Liver (tissue), 9 donors: ENCODE measurements around the gene IFT81. TPM values are rescaled to one million over a fixed set of nuclear protein-coding genes. Genes with fewer than 3 reads are reported as not detected.
A peak's percentile ranks its signal among the peaks of the same experiment; 100 is the strongest.

Source experiments
- DNase-seq: peaks from one replicate; pipeline ENCODE4 v3.0.0-alpha.2; 2017; ENCODE audit warnings: low spot score
- H3K27ac ChIP-seq, 2 donors: one replicate each; pipeline ENCODE4 v1.7.0; 2013; ENCODE audit warnings: inconsistent platforms in 2 of 2, low read length in 2 of 2, control low read depth in 1 of 2, low read depth in 1 of 2, mild to moderate bottlenecking in 1 of 2
- H3K27me3 ChIP-seq, 4 donors: one replicate each; pipeline versions ENCODE4 v1.6.1 to v1.7.0; 2013; ENCODE audit warnings: low read length in 3 of 4, inconsistent platforms in 1 of 4, mild to moderate bottlenecking in 1 of 4, moderate library complexity in 1 of 4; ENCODE audit not compliant: control insufficient read depth in 4 of 4, insufficient read depth in 4 of 4
- H3K36me3 ChIP-seq, 4 donors: one replicate each; pipeline versions ENCODE4 v1.6.1 to v1.7.0; 2013; ENCODE audit warnings: low read length in 3 of 4, mild to moderate bottlenecking in 3 of 4, low read depth in 1 of 4, moderate library complexity in 1 of 4; ENCODE audit not compliant: control insufficient read depth in 4 of 4, insufficient read depth in 3 of 4
- H3K4me1 ChIP-seq, 4 donors: one replicate each; pipeline versions ENCODE4 v1.6.1 to v1.7.0; 2013; ENCODE audit warnings: low read length in 3 of 4, mild to moderate bottlenecking in 3 of 4, moderate library complexity in 1 of 4; ENCODE audit not compliant: control insufficient read depth in 4 of 4, insufficient read depth in 4 of 4
- H3K4me3 ChIP-seq, 3 donors: one replicate each; pipeline versions ENCODE4 v1.6.1 to v1.7.0; 2013; ENCODE audit warnings: low read length in 3 of 3, control low read depth in 1 of 3, low read depth in 1 of 3, mild to moderate bottlenecking in 1 of 3
- H3K9ac ChIP-seq, 2 donors: one replicate each; pipeline ENCODE4 v1.7.0; 2013; ENCODE audit warnings: low read length in 2 of 2, mild to moderate bottlenecking in 2 of 2, moderate library complexity in 2 of 2, control low read depth in 1 of 2, low read depth in 1 of 2
- H3K9me3 ChIP-seq, 4 donors: one replicate each; pipeline versions ENCODE4 v1.6.1 to v1.7.0; 2013; ENCODE audit warnings: low read length in 3 of 4; ENCODE audit not compliant: control insufficient read depth in 4 of 4
- EGR1 ChIP-seq, 2 donors: IDR thresholded peaks; 2 replicates each; pipeline ENCODE4 v1.6.1; 2016 to 2018; ENCODE audit warnings: antibody characterized with exemption in 2 of 2, low read depth in 2 of 2
- FOXA1 ChIP-seq: IDR thresholded peaks from 2 replicates; pipeline ENCODE4 v1.6.1; 2016; ENCODE audit warnings: antibody characterized with exemption
- FOXA2 ChIP-seq: IDR thresholded peaks from 2 replicates; pipeline ENCODE4 v1.6.1; 2016; ENCODE audit warnings: antibody characterized with exemption
- GABPA ChIP-seq, 2 donors: IDR thresholded peaks in 1 of 2; conservative IDR thresholded peaks in 1 of 2; 2 replicates each; pipeline ENCODE4 v1.6.1; 2016; ENCODE audit warnings: antibody characterized with exemption in 2 of 2, mild to moderate bottlenecking in 1 of 2, moderate library complexity in 1 of 2
- HNF4A ChIP-seq, 2 donors: conservative IDR thresholded peaks; 2 replicates each; pipeline ENCODE4 v1.6.1; 2016; ENCODE audit warnings: antibody characterized with exemption in 2 of 2, mild to moderate bottlenecking in 2 of 2
- HNF4G ChIP-seq: IDR thresholded peaks from 2 replicates; pipeline ENCODE4 v1.6.1; 2016; ENCODE audit warnings: antibody characterized with exemption
- JUND ChIP-seq, 2 donors: IDR thresholded peaks; 2 replicates each; pipeline ENCODE4 v1.6.1; 2016; ENCODE audit warnings: antibody characterized with exemption in 2 of 2
- NR2F2 ChIP-seq: IDR thresholded peaks from 2 replicates; pipeline ENCODE4 v1.6.1; 2016; ENCODE audit warnings: antibody characterized with exemption
- RAD21 ChIP-seq, 2 donors: IDR thresholded peaks; 2 replicates each; pipeline ENCODE4 v1.6.1; 2016; ENCODE audit warnings: antibody characterized with exemption in 2 of 2, mild to moderate bottlenecking in 2 of 2
- RXRA ChIP-seq, 2 donors: IDR thresholded peaks; 2 replicates each; pipeline ENCODE4 v1.6.1; 2017 to 2018; ENCODE audit warnings: antibody characterized with exemption in 2 of 2, mild to moderate bottlenecking in 1 of 2
- SP1 ChIP-seq: IDR thresholded peaks from 2 replicates; pipeline ENCODE4 v1.6.1; 2018; ENCODE audit warnings: antibody characterized with exemption, mild to moderate bottlenecking
- TAF1 ChIP-seq: conservative IDR thresholded peaks from 2 replicates; pipeline ENCODE4 v1.6.1; 2016; ENCODE audit warnings: antibody characterized with exemption, mild to moderate bottlenecking
- YY1 ChIP-seq: IDR thresholded peaks from 2 replicates; pipeline ENCODE4 v1.6.1; 2016; ENCODE audit warnings: antibody characterized with exemption, mild to moderate bottlenecking
- WGBS: extraction: QIAGEN DNeasy Blood & Tissue Kit; methylation state at CpG from one replicate; pipeline ENCODE4 v1.1.7; 2013; 5-methylcytosine and 5-hydroxymethylcytosine counted together
- polyA plus RNA-seq, 2 donors: library from polyadenylated mRNA; stranded (reverse) in 1 of 2; unstranded in 1 of 2; fragments of 200-250 nt in 1 of 2; fragments of >200 nt in 1 of 2; fragmentation: Nextera tagmentation in 1 of 2; extraction: Ambion mirVana in 1 of 2; gene quantifications; one replicate each; pipeline versions ENCODE4 v1.2.1 to v1.2.3, GENCODE V29; 2013 to 2015
- total RNA-seq, 2 donors: library from RNA; depleted of rRNA; stranded (reverse); fragments of >200 nt; gene quantifications; one replicate each; pipeline ENCODE4 v1.2.3, GENCODE V29; 2014
- TF ChIP-seq, protein P1 (sequence below): IDR thresholded peaks from 2 replicates; pipeline ENCODE4 v1.6.1; 2016; ENCODE audit warnings: antibody characterized with exemption
- TF ChIP-seq, protein P2 (sequence below): IDR thresholded peaks from 2 replicates; pipeline ENCODE4 v1.6.1; 2016; ENCODE audit warnings: antibody characterized with exemption
- TF ChIP-seq, protein P3 (sequence below): IDR thresholded peaks from 2 replicates; pipeline ENCODE4 v1.6.1; 2016; ENCODE audit warnings: antibody characterized with exemption
- TF ChIP-seq, protein P4 (sequence below): IDR thresholded peaks from 2 replicates; pipeline ENCODE4 v1.6.1; 2016; ENCODE audit warnings: antibody characterized with exemption, mild to moderate bottlenecking
- donor health status: healthy.
- donor health status: healthy.
- donor health status: healthy.
- donor health status: healthy.
- donor health status: healthy.

Gene IFT81
- total and polyA plus RNA-seq, 4 donors: 1.9 to 4.9 (median 2.8) TPM

DNA sequence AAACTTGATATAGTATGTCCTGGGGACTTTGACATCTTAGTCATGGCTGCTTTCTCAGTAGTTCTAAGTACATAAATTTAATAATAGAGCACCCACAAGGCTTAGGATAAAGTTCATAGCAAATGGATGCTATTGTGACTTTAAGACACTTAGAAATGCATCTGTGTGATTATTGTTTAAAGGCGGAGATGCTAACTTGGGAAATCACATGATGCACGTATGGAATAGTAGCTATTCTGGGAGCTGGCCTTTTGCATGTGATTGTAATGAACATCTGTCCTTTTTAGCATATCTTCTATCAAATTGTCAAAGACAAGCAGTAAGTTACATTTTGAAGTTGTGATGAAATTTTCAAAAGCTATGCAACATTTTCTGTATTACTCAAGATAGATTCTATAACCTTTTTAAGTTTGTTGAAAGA lies 110.2 kb downstream of the IFT81 start (continued):
- TF ChIP-seq HNF4A (conservative IDR thresholded peaks at IDR 0.05) (no peak), TAF1 (no peak), RXRA (IDR thresholded peaks at IDR 0.05) (no peak), HNF4G (no peak)
- TF ChIP-seq, protein P1, sequence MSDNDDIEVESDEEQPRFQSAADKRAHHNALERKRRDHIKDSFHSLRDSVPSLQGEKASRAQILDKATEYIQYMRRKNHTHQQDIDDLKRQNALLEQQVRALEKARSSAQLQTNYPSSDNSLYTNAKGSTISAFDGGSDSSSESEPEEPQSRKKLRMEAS: no peak
- TF ChIP-seq, protein P2, sequence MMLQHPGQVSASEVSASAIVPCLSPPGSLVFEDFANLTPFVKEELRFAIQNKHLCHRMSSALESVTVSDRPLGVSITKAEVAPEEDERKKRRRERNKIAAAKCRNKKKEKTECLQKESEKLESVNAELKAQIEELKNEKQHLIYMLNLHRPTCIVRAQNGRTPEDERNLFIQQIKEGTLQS: no peak

DNA sequence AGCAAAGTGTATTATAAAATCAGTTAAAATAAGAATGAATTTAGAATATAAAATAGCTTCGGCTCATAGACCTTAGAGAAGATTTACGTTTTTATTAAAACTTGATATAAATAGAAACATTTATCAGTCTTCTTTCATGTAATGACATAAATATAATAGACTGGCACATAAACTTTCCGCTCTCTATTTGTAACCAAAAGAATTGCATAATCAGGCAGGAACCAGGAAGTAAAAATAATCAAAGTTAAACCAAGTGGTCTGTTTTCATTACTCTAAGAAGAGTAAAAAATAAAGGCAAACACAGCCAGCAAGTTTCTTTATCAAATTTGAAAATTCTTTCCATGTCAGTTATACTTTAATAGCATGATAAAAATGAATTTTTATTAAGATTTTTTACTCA lies 110.6 kb downstream of the IFT81 start:
- Histone ChIP-seq H3K4me1 (peaks cover 0 to 16% (median 10%) of the 10 kb centered on the region in 4 donors), H3K4me3 (no peak overlapping the region), H3K36me3 (no peaks in the 10 kb centered on the region), H3K27me3 (no peaks in the 10 kb centered on the region), H3K9ac (peak overlapping the region in 1 of 2 donors; percentile 53), H3K27ac (peak overlapping the region in 1 of 2 donors; percentile 4), H3K9me3 (no peaks in the 10 kb centered on the region)
- TF ChIP-seq, protein P3, sequence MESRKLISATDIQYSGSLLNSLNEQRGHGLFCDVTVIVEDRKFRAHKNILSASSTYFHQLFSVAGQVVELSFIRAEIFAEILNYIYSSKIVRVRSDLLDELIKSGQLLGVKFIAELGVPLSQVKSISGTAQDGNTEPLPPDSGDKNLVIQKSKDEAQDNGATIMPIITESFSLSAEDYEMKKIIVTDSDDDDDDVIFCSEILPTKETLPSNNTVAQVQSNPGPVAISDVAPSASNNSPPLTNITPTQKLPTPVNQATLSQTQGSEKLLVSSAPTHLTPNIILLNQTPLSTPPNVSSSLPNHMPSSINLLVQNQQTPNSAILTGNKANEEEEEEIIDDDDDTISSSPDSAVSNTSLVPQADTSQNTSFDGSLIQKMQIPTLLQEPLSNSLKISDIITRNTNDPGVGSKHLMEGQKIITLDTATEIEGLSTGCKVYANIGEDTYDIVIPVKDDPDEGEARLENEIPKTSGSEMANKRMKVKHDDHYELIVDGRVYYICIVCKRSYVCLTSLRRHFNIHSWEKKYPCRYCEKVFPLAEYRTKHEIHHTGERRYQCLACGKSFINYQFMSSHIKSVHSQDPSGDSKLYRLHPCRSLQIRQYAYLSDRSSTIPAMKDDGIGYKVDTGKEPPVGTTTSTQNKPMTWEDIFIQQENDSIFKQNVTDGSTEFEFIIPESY: no peak
- peak in 1 of 2 donors; percentile 7 for TF ChIP-seq HNF4A (conservative IDR thresholded peaks at IDR 0.05)
- peak in 1 of 2 donors; percentile 19 for TF ChIP-seq RAD21 (IDR thresholded peaks at IDR 0.05)
- TF ChIP-seq RXRA (IDR thresholded peaks at IDR 0.05): peak in 1 of 2 donors; percentile 12
- TF ChIP-seq, protein P2: peak; percentile 50
- peak in 1 of 2 donors; percentile 12 for TF ChIP-seq JUND (IDR thresholded peaks at IDR 0.05)
- 20% methylated on average over 3 of the region's 3 CpGs for WGBS
- no peak for DNase-seq

DNA sequence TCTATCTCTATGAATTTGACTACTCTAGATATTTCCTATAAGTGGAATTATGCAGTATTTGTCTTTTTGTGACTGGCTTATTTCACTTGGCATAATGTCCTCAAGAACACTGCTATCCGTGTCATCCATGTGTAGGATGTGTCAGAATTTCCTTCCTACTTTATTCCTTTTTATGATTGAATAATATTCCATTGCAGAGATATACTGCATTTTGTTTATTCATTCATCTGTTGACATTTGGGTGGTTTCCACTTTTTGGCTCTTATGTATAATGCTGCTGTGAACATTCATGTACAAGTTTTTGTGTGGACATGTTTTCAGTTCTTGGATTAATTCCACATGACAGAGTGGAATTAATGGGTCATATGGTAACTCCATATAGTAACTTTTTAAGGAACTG lies 111.2 kb downstream of the IFT81 start:
- Histone ChIP-seq H3K4me3 (no peak overlapping the region), H3K27ac (peak overlapping the region in 1 of 2 donors; percentile 4), H3K27me3 (no peaks in the 10 kb centered on the region), H3K9me3 (no peaks in the 10 kb centered on the region), H3K36me3 (no peaks in the 10 kb centered on the region), H3K4me1 (peaks cover 0 to 15% (median 10%) of the 10 kb centered on the region in 4 donors), H3K9ac (no peak overlapping the region)
- TF ChIP-seq, protein P2: no peak
- no peak for TF ChIP-seq HNF4A (conservative IDR thresholded peaks at IDR 0.05)
- no peak for TF ChIP-seq JUND (IDR thresholded peaks at IDR 0.05)
- no peak for TF ChIP-seq EGR1 (IDR thresholded peaks at IDR 0.05; ENCODE audit: low read depth in 2 of 2)
- TF ChIP-seq FOXA2: no peak
- TF ChIP-seq GABPA (IDR thresholded peaks at IDR 0.05 in 1 of 2, conservative IDR thresholded peaks at IDR 0.05 in 1 of 2): no peak
- no peak for TF ChIP-seq FOXA1
- no peak for TF ChIP-seq HNF4G
- no peak for TF ChIP-seq YY1
- TF ChIP-seq, protein P4, sequence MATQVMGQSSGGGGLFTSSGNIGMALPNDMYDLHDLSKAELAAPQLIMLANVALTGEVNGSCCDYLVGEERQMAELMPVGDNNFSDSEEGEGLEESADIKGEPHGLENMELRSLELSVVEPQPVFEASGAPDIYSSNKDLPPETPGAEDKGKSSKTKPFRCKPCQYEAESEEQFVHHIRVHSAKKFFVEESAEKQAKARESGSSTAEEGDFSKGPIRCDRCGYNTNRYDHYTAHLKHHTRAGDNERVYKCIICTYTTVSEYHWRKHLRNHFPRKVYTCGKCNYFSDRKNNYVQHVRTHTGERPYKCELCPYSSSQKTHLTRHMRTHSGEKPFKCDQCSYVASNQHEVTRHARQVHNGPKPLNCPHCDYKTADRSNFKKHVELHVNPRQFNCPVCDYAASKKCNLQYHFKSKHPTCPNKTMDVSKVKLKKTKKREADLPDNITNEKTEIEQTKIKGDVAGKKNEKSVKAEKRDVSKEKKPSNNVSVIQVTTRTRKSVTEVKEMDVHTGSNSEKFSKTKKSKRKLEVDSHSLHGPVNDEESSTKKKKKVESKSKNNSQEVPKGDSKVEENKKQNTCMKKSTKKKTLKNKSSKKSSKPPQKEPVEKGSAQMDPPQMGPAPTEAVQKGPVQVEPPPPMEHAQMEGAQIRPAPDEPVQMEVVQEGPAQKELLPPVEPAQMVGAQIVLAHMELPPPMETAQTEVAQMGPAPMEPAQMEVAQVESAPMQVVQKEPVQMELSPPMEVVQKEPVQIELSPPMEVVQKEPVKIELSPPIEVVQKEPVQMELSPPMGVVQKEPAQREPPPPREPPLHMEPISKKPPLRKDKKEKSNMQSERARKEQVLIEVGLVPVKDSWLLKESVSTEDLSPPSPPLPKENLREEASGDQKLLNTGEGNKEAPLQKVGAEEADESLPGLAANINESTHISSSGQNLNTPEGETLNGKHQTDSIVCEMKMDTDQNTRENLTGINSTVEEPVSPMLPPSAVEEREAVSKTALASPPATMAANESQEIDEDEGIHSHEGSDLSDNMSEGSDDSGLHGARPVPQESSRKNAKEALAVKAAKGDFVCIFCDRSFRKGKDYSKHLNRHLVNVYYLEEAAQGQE: no peak
- TF ChIP-seq SP1: no peak
- no peak for TF ChIP-seq NR2F2
- TF ChIP-seq TAF1: no peak
- TF ChIP-seq RXRA (IDR thresholded peaks at IDR 0.05): no peak
- 87% methylated on average over 1 of the region's 1 CpG for WGBS
- no peak for DNase-seq
